A549 (cell line): ENCODE data around the gene DUSP9. TPM values are rescaled to one million over a fixed set of nuclear protein-coding genes. Genes with fewer than 3 reads are reported as not detected.
"Not testable (repeated sequence)": the region's sequence is repeated elsewhere in the genome, so short reads cannot be mapped to it uniquely, and the experiment has no call there.

Experiments
- ATAC-seq, 2 experiments: fragments of 200-7000 bp in 1 of 2; fragments of >200 bp in 1 of 2; cut with Nextera tagmentation in 1 of 2; cut with Tn5 transposase in 1 of 2; 3 replicates each; pipeline versions ENCODE4 v1.8.0 to v1.9.1; 2018 to 2020; ENCODE audit warnings: mild to moderate bottlenecking in 1 of 2, moderate library complexity in 1 of 2
- CTCF ChIA-PET: fragments of 300-600 bp; sonication (Branson Sonifier 250); formaldehyde crosslinking; extraction: SDS; loops from one replicate; lab custom pipeline; 2021; ENCODE audit warnings: antibody characterized with exemption, inconsistent platforms; lab: Yijun Ruan, JAX
- POLR2A ChIA-PET: fragments of 350-600 bp; formaldehyde crosslinking; extraction: SDS; loops from one replicate; lab custom pipeline; 2021; ENCODE audit warnings: antibody characterized with exemption, inconsistent platforms; lab: Yijun Ruan, JAX
- DNase-seq, 2 experiments: peaks; one replicate each; pipeline versions ENCODE4 v3.0.0 to v3.0.0-alpha.2; 2011 to 2016; ENCODE audit warnings: low read depth in 1 of 2, low spot score in 1 of 2
- FAIRE-seq: peaks from 2 replicates; lab custom pipeline; 2011; peaks lifted over from hg19 to GRCh38; lab: Jason Lieb, UNC
- H3K27ac ChIP-seq, 2 experiments: fragments of >200 bp; sonication (Bioruptor Twin); formaldehyde crosslinking; 3 replicates each; pipeline ENCODE4 v1.5.1; 2016 to 2017
- H3K4me1 ChIP-seq: fragments of >200 bp; sonication (Bioruptor Twin); formaldehyde crosslinking; 3 replicates; pipeline ENCODE4 v1.6.1; 2016
- H3K4me2 ChIP-seq: fragments of >200 bp; sonication (Bioruptor Twin); formaldehyde crosslinking; 3 replicates; pipeline ENCODE4 v1.6.1; 2016
- H3K4me3 ChIP-seq: fragments of >200 bp; sonication (Bioruptor Twin); formaldehyde crosslinking; 3 replicates; pipeline ENCODE4 v1.5.1; 2016
- H3K9me3 ChIP-seq: fragments of >200 bp; sonication (Bioruptor Twin); formaldehyde crosslinking; 3 replicates; pipeline ENCODE4 v1.6.1; 2016
- BHLHE40 ChIP-seq: IDR thresholded peaks from 2 replicates; pipeline ENCODE4 v1.6.1; 2012; ENCODE audit warnings: low read depth, low read length, inconsistent platforms
- CBX2 ChIP-seq: fragments of 200-600 bp; sonication (generic); IDR thresholded peaks from 2 replicates; pipeline ENCODE4 v1.6.1; 2016; ENCODE audit warnings: low read depth, mild to moderate bottlenecking, borderline replicate concordance
- CHD4 ChIP-seq: fragments of 200-600 bp; sonication (generic); IDR thresholded peaks from 2 replicates; pipeline ENCODE4 v1.6.1; 2016; ENCODE audit warnings: antibody characterized with exemption, mild to moderate bottlenecking, borderline replicate concordance
- EHF ChIP-seq: fragments of 250-450 bp; sonication (Bioruptor Pico); IDR thresholded peaks from 2 replicates; pipeline ENCODE4 v1.5.0; 2020; ENCODE audit warnings: mild to moderate bottlenecking
- EHMT2 ChIP-seq: fragments of 200-600 bp; sonication (generic); IDR thresholded peaks from 2 replicates; pipeline ENCODE4 v1.6.1; 2016; ENCODE audit warnings: antibody characterized with exemption, low read depth, mild to moderate bottlenecking, moderate library complexity
- FOSL2 ChIP-seq, 2 experiments: fragments of 450-650 bp in 1 of 2; fragments of >200 bp in 1 of 2; sonication (Bioruptor Twin) in 1 of 2; formaldehyde crosslinking; IDR thresholded peaks; 2 replicates each; pipeline versions ENCODE4 v1.5.0 to v1.6.1; 2016 to 2020; ENCODE audit warnings: mild to moderate bottlenecking in 1 of 2, moderate library complexity in 1 of 2
- HDAC2 ChIP-seq: fragments of 200-600 bp; sonication (generic); IDR thresholded peaks from 2 replicates; pipeline ENCODE4 v1.6.1; 2016
- HES2 ChIP-seq: fragments of >200 bp; sonication (Bioruptor Twin); formaldehyde crosslinking; IDR thresholded peaks from 2 replicates; pipeline ENCODE4 v1.6.1; 2016
- HOXB13 ChIP-seq: fragments of 250-450 bp; sonication (Bioruptor Pico); IDR thresholded peaks from 2 replicates; pipeline ENCODE4 v1.5.0; 2020; ENCODE audit warnings: low read depth, mild to moderate bottlenecking, moderate library complexity
- JUN ChIP-seq, 2 experiments: fragments of >200 bp; sonication (Bioruptor Twin); formaldehyde crosslinking; IDR thresholded peaks; 2 replicates in 1 of 2; 3 replicates in 1 of 2; pipeline ENCODE4 v1.6.1; 2016 to 2017
- JUNB ChIP-seq: fragments of >200 bp; sonication (Bioruptor Twin); formaldehyde crosslinking; IDR thresholded peaks from 2 replicates; pipeline ENCODE4 v1.6.1; 2016
- MAZ ChIP-seq: fragments of 150-350 bp; IDR thresholded peaks from 2 replicates; pipeline ENCODE4 v1.6.1; 2014; ENCODE audit warnings: antibody characterized with exemption, low read depth, low read length, borderline replicate concordance
- MYC ChIP-seq: IDR thresholded peaks from 2 replicates; pipeline ENCODE4 v1.6.1; 2012; ENCODE audit warnings: mild to moderate bottlenecking, inconsistent platforms, low read length, improper control_type of control experiment, borderline replicate concordance
- NR3C1 ChIP-seq: fragments of >200 bp; sonication (Bioruptor Twin); formaldehyde crosslinking; IDR thresholded peaks from 3 replicates; pipeline ENCODE4 v1.6.1; 2017
- PHF8 ChIP-seq: fragments of 200-600 bp; sonication (generic); IDR thresholded peaks from 2 replicates; pipeline ENCODE4 v1.6.1; 2016; ENCODE audit warnings: low read depth, mild to moderate bottlenecking, antibody characterized with exemption, moderate library complexity, borderline replicate concordance
- POLR2AphosphoS2 ChIP-seq: conservative IDR thresholded peaks from 2 replicates; pipeline ENCODE4 v1.6.1; 2012; ENCODE audit warnings: low read length, improper control_type of control experiment, inconsistent platforms
- RCOR1 ChIP-seq: fragments of 150-350 bp; IDR thresholded peaks from 2 replicates; pipeline ENCODE4 v1.6.1; 2014; ENCODE audit warnings: antibody characterized with exemption, low read length, low read depth
- RNF2 ChIP-seq: fragments of 200-600 bp; sonication (generic); IDR thresholded peaks from 2 replicates; pipeline ENCODE4 v1.6.1; 2016; ENCODE audit warnings: low read depth, mild to moderate bottlenecking, antibody characterized with exemption, moderate library complexity, borderline replicate concordance
- ZC3H11A ChIP-seq: fragments of 450-650 bp; IDR thresholded peaks from 2 replicates; pipeline ENCODE4 v1.6.1; 2014; ENCODE audit warnings: antibody characterized with exemption, mild to moderate bottlenecking
- ZFP36 ChIP-seq: fragments of 450-650 bp; IDR thresholded peaks from 2 replicates; pipeline ENCODE4 v1.6.1; 2014; ENCODE audit warnings: borderline replicate concordance; ENCODE audit not compliant: partially characterized antibody
- ZNF302 ChIP-seq: fragments of 250-450 bp; sonication (Bioruptor Pico); IDR thresholded peaks from 2 replicates; pipeline ENCODE4 v1.9.0; 2021; ENCODE audit warnings: inconsistent platforms, mild to moderate bottlenecking, moderate library complexity
- WGBS: methylation state at CpG from one replicate; pipeline ENCODE4 v1.1.6; 2017; ENCODE audit errors: missing lambda C conversion rate; 5-methylcytosine and 5-hydroxymethylcytosine counted together
- polyA plus RNA-seq, 4 experiments: library from polyadenylated mRNA; depleted of rRNA in 3 of 4; stranded (reverse); fragments of >200 nt; fragmentation: RNase III in 1 of 4; extraction: RNeasy Plus Mini Kit Qiagen cat#74134 plus additional on column Dnase treatment in 1 of 4; gene quantifications; 2 replicates in 3 of 4; 3 replicates in 1 of 4; pipeline ENCODE4 v1.2.3, GENCODE V29; 2011 to 2017
- TF ChIP-seq, protein P1 (sequence below): fragments of 150-350 bp; IDR thresholded peaks from 2 replicates; pipeline ENCODE4 v1.6.1; 2014; ENCODE audit warnings: low read depth, mild to moderate bottlenecking, low read length
- TF ChIP-seq, protein P2 (sequence below): IDR thresholded peaks from 2 replicates; pipeline ENCODE4 v1.6.1; 2012; ENCODE audit warnings: low read depth, borderline replicate concordance

The DUSP9 gene
- polyA plus RNA-seq, 2 of the 4 experiments (the other 2 are of a cell fraction): 0.75 to 1.6 TPM

DNA sequence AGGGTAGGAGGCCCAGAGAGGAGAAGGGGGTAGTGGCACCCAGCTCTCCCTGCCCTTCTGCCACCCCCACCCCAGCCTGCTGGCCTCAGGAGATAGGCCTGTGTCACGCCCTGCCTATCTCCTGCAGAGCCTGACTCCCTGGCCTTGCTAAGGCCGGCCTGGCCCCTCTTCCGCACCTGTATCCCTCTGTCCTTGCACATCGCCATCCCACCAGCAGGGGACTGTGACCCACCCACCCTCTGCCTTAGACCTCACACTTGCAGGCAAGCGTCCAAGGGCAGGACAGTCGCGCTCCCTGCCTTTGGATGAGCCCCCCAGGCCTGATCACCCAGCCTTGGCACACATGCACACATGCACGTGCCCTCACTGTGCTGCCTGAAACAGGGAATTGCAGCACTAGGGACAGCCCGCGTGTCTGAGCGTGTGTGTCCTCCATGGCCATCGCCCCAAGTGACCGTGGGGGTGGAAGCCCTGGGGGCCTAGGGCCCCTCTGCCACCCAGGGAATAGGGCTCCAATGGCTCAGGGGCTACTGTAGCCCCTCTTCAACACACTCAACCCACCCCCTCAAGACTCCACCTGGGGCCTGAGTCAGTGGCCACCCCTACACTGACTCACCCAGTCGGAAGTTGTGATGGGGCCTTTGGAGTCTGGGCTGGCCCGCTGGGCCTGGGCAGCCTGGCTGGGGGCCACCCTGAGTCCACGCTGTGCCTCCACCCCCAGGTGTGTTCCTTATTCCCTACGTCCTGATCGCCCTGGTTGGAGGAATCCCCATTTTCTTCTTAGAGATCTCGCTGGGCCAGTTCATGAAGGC is 42.9 kb downstream of the DUSP9 start:
- FAIRE-seq: no peak
- Histone ChIP-seq H3K9me3 (no peaks in the 10 kb centered on the region), H3K27ac (no peak overlapping the region), H3K4me2 (no peak overlapping the region), H3K4me3 (no peak overlapping the region), H3K4me1 (peaks cover 13% of the 10 kb centered on the region)
- ChIA-PET CTCF (no interaction called here), POLR2A (no interaction called here)
- peak in 1 of 2 experiments; percentile 47; a peak in 3 of 6 replicates for ATAC-seq
- TF ChIP-seq, protein P1, sequence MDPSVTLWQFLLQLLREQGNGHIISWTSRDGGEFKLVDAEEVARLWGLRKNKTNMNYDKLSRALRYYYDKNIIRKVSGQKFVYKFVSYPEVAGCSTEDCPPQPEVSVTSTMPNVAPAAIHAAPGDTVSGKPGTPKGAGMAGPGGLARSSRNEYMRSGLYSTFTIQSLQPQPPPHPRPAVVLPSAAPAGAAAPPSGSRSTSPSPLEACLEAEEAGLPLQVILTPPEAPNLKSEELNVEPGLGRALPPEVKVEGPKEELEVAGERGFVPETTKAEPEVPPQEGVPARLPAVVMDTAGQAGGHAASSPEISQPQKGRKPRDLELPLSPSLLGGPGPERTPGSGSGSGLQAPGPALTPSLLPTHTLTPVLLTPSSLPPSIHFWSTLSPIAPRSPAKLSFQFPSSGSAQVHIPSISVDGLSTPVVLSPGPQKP: no peak
- TF ChIP-seq HDAC2 (no peak), MAZ (no peak), POLR2AphosphoS2 (no peak), RNF2 (no peak), FOSL2 (IDR thresholded peaks at IDR 0.05) (no peak), FOSL2 (CRISPR knock-in tag; IDR thresholded peaks at IDR 0.05) (no peak), JUN (IDR thresholded peaks at IDR 0.05) (no peak), ZC3H11A (no peak), RCOR1 (no peak), EHMT2 (no peak), BHLHE40 (no peak), NR3C1 (no peak), MYC (no peak), PHF8 (no peak), HES2 (no peak), EHF (CRISPR knock-in tag) (no peak), ZFP36 (no peak)
- TF ChIP-seq, protein P2, sequence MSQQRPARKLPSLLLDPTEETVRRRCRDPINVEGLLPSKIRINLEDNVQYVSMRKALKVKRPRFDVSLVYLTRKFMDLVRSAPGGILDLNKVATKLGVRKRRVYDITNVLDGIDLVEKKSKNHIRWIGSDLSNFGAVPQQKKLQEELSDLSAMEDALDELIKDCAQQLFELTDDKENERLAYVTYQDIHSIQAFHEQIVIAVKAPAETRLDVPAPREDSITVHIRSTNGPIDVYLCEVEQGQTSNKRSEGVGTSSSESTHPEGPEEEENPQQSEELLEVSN: no peak
- no peak for DNase-seq
- WGBS: 77% methylated on average over 8 of the region's 19 CpGs

- ChIA-PET POLR2A (no interaction called here), CTCF (no interaction called here)
- no peak for DNase-seq
- no peak for TF ChIP-seq JUNB
- TF ChIP-seq HOXB13 (CRISPR knock-in tag): no peak
- no peak for TF ChIP-seq HDAC2
- no peak for TF ChIP-seq ZNF302 (CRISPR knock-in tag)
- TF ChIP-seq MYC: no peak
- no peak for TF ChIP-seq MAZ
- TF ChIP-seq CHD4: no peak
- no peak for TF ChIP-seq CBX2
- TF ChIP-seq NR3C1: no peak
- TF ChIP-seq, all 56 proteins: peak for 0
- Histone ChIP-seq H3K4me1 (peaks cover 13% of the 10 kb centered on the region), H3K27ac (no peak overlapping the region), H3K4me2 (no peak overlapping the region), H3K4me3 (no peak overlapping the region), H3K9me3 (no peaks in the 10 kb centered on the region)
- FAIRE-seq (no peak), ATAC-seq (no peak)
- WGBS: 95% methylated on average over 11 of the region's 14 CpGs
Observed at GRCh38 chrX:153690466-153690865, 43.5 kb downstream of the DUSP9 start.

GRCh38 chrX:153691032-153691827 is 44.2 kb downstream of the DUSP9 start:
- FAIRE-seq, POLR2A ChIA-PET, CTCF ChIA-PET, DNase-seq, H3K4me2 ChIP-seq, H3K4me3 ChIP-seq, ATAC-seq, H3K27ac ChIP-seq, H3K9me3 ChIP-seq: not testable (repeated sequence)
- WGBS: 100% methylated on average over 2 of the region's 21 CpGs
- peaks cover 13% of the 10 kb centered on the region for H3K4me1 ChIP-seq
